H1 (cell line): ENCODE measurements around the gene CHD6. TPM values are rescaled to one million over a fixed set of nuclear protein-coding genes. Genes with fewer than 3 reads are reported as not detected.

ENCODE experiments used
- BRCA1 ChIP-seq: IDR thresholded peaks from 2 replicates; pipeline ENCODE4 v1.6.1; 2012; ENCODE audit warnings: low read depth, low read length, improper control_type of control experiment
- KDM1A ChIP-seq: fragments of 200-600, 300-600 bp; sonication (generic); IDR thresholded peaks from 2 replicates; pipeline ENCODE4 v1.7.1; 2016; ENCODE audit warnings: mild to moderate bottlenecking, low read length, borderline replicate concordance
- polyA plus RNA-seq, 7 experiments: library from polyadenylated mRNA; depleted of rRNA in 3 of 7; stranded (reverse) in 5 of 7; unstranded in 2 of 7; fragments of >200 nt in 5 of 7; fragments of 200-250 nt in 2 of 7; gene quantifications; 1 replicate in 5 of 7; 2 replicates in 1 of 7; 4 replicates in 1 of 7; pipeline versions ENCODE4 v1.2.1 to v1.2.3, GENCODE V29; 2011 to 2013; ENCODE audit warnings: missing spikeins in 2 of 7, mixed read lengths in 2 of 7
- total RNA-seq: library from RNA; stranded (reverse); fragmentation: NEBNext Ultra II Directional; extraction: Animal tissue kit (Norgen Biotek cat#: 25700); gene quantifications from 2 replicates; pipeline ENCODE4 v1.2.1, GENCODE V29; 2021

Gene CHD6
- total and polyA plus RNA-seq, 2 of the 8 experiments (the other 6 are each of a cell fraction or from before 2014, with no cell fraction given): 11.1 to 62.9 TPM

DNA sequence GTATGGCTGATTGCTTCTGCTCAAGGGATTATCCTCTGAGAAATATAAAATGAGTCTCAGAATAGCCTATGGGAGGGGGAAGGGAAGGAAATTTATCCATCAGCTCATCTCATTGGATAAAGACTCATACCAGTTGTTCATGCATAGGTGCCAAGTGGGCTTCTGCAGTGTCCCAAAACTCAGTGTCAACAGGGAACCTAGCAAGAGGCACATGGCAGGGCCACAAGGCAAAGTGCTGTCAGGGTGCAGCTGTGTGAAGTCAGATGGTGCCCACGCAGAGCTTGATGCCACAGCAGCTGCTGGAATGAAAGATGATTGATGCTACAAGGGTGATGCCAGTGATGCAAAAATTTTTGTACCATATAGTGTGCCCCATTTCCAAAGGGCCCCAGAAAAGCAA is 3.2 kb upstream of the CHD6 start (continued):
- no peak for TF ChIP-seq KDM1A
- no peak for TF ChIP-seq BRCA1
